Upper lobe of left lung (tissue), 6 donors: ENCODE measurements around the gene ATG2B. TPM values are rescaled to one million over a fixed set of nuclear protein-coding genes. Genes with fewer than 3 reads are reported as not detected.

Experiments
- ATAC-seq, 2 donors: fragments of 200-7000 bp; cut with Tn5 transposase; one replicate each; pipeline ENCODE4 v1.9.1; 2022; ENCODE audit warnings: mild to moderate bottlenecking in 2 of 2, moderate library complexity in 2 of 2; ENCODE audit not compliant: low FRiP score in 2 of 2
- DNase-seq, 2 donors: peaks; one replicate each; pipeline ENCODE4 v3.0.0-alpha.2; 2019 to 2020
- H3K27ac ChIP-seq, 4 donors: fragments of 200-600 bp; sonication (generic); one replicate each; pipeline ENCODE4 v1.5.1; 2016 to 2019
- H3K27me3 ChIP-seq, 4 donors: fragments of 200-600 bp; sonication (generic); one replicate each; pipeline ENCODE4 v1.5.1; 2017 to 2019
- H3K36me3 ChIP-seq, 4 donors: fragments of 200-600 bp; sonication (generic); one replicate each; pipeline ENCODE4 v1.5.1; 2016 to 2019
- H3K4me1 ChIP-seq, 4 donors: fragments of 200-600 bp; sonication (generic); one replicate each; pipeline ENCODE4 v1.5.1; 2018 to 2019
- H3K4me3 ChIP-seq, 4 donors: fragments of 200-600 bp; sonication (generic); one replicate each; pipeline ENCODE4 v1.5.1; 2017 to 2019; ENCODE audit warnings: mild to moderate bottlenecking in 2 of 4, moderate library complexity in 1 of 4
- H3K9me3 ChIP-seq, 4 donors: fragments of 200-600 bp; sonication (generic); one replicate each; pipeline ENCODE4 v1.5.1; 2018 to 2019
- EP300 ChIP-seq, 4 donors: sonication (generic); formaldehyde crosslinking; IDR thresholded peaks; one replicate each; pipeline ENCODE4 v1.5.1; 2017; ENCODE audit warnings: antibody characterized with exemption in 4 of 4, control low read depth in 2 of 4
- POLR2A ChIP-seq, 4 donors: fragments of 450-650 bp; IDR thresholded peaks; one replicate each; pipeline ENCODE4 v1.5.1; 2016 to 2017; ENCODE audit warnings: antibody characterized with exemption in 4 of 4, mild to moderate bottlenecking in 2 of 4
- POLR2AphosphoS5 ChIP-seq, 2 donors: sonication (generic); formaldehyde crosslinking; IDR thresholded peaks; one replicate each; pipeline ENCODE4 v1.5.1; 2017; ENCODE audit warnings: antibody characterized with exemption in 2 of 2
- whole genome bisulfite sequencing, 2 donors: methylation state at CpG; one replicate each; pipeline ENCODE4 v1.1.5; 2017 to 2018; 5-methylcytosine and 5-hydroxymethylcytosine counted together
- total RNA-seq, 6 donors: library from RNA; depleted of rRNA in 4 of 6; stranded (reverse); fragments of >200 nt in 4 of 6; gene quantifications; one replicate each; pipeline versions ENCODE4 v1.1.0 to v1.2.1, GENCODE V29; 2016 to 2021
- TF ChIP-seq, protein P1 (sequence below), 6 experiments: fragments of 450-650 bp in 4 of 6; fragments of 200-600 bp in 2 of 6; sonication (generic) in 2 of 6; IDR thresholded peaks; one replicate each; pipeline ENCODE4 v1.5.1; 2016 to 2019; ENCODE audit warnings: antibody characterized with exemption in 6 of 6
- donor health status: DM: no; HTN: no; CAD: no; lungs with moderate emphysema.
- donor health status: DM: no; HTN: yes; CAD: no; lungs with severe emphysema.

ATG2B gene
- total RNA-seq, 6 donors from 2014 or later: 18.1 to 79.6 (median 20.0) TPM

DNA sequence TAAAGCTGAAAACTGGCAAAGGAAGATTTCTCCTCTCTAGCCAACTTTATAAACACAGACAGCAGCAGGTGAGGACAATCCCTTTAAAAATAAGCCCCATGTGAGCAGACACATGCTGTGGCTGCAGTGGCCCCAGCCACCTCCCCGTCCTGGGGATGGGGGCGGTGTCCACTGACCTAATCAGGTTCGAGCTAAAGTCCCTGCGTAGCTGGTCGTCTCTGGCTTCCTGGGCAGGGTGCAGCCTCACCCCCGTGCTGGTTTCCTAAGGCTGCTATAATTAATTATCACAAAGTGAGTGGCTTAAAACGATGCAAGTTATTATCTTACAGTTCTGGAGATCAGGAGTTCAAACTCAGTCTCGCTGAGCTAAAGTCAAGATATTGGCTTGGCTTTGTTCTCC is 106.1 kb downstream of the ATG2B start:
- Histone ChIP-seq H3K27me3 (no peaks in the 10 kb centered on the region), H3K4me1 (peaks cover 0 to 12% (median 3%) of the 10 kb centered on the region in 4 donors), H3K27ac (no peak overlapping the region), H3K9me3 (no peaks in the 10 kb centered on the region), H3K36me3 (no peaks in the 10 kb centered on the region), H3K4me3 (no peak overlapping the region)
- no peak for TF ChIP-seq EP300 (IDR thresholded peaks at IDR 0.05)
- TF ChIP-seq, protein P1, sequence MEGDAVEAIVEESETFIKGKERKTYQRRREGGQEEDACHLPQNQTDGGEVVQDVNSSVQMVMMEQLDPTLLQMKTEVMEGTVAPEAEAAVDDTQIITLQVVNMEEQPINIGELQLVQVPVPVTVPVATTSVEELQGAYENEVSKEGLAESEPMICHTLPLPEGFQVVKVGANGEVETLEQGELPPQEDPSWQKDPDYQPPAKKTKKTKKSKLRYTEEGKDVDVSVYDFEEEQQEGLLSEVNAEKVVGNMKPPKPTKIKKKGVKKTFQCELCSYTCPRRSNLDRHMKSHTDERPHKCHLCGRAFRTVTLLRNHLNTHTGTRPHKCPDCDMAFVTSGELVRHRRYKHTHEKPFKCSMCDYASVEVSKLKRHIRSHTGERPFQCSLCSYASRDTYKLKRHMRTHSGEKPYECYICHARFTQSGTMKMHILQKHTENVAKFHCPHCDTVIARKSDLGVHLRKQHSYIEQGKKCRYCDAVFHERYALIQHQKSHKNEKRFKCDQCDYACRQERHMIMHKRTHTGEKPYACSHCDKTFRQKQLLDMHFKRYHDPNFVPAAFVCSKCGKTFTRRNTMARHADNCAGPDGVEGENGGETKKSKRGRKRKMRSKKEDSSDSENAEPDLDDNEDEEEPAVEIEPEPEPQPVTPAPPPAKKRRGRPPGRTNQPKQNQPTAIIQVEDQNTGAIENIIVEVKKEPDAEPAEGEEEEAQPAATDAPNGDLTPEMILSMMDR (IDR thresholded peaks at IDR 0.05): no peak
- peak in 1 of 2 donors; percentile 41 for DNase-seq
- no peak for ATAC-seq
- WGBS, 2 donors: 73 to 81% methylated on average over 8 of the region's 8 CpGs

GRCh38 chr14:96256407-96256806 is 106.7 kb downstream of the ATG2B start:
- Histone ChIP-seq H3K27me3 (no peaks in the 10 kb centered on the region), H3K4me1 (peaks cover 0 to 8% (median 3%) of the 10 kb centered on the region in 4 donors), H3K9me3 (no peaks in the 10 kb centered on the region), H3K36me3 (no peaks in the 10 kb centered on the region), H3K4me3 (no peak overlapping the region), H3K27ac (no peak overlapping the region)
- no peak for TF ChIP-seq POLR2A (IDR thresholded peaks at IDR 0.05)
- no peak for TF ChIP-seq POLR2AphosphoS5 (IDR thresholded peaks at IDR 0.05)
- no peak for TF ChIP-seq EP300 (IDR thresholded peaks at IDR 0.05)
- TF ChIP-seq, protein P1 (IDR thresholded peaks at IDR 0.05): no peak
- ATAC-seq (peak in 1 of 2 donors; percentile 55), DNase-seq (no peak)
- 86 to 88% methylated on average over 4 of the region's 4 CpGs for WGBS, 2 donors

GRCh38 chr14:96255501-96256366 is 107.4 kb downstream of the ATG2B start, which contains the start of gene BDKRB1:
BDKRB1 (plus strand) TSS chr14:96256210; CDS start chr14:96263683, 7,473 bp downstream.
- TF ChIP-seq EP300 (IDR thresholded peaks at IDR 0.05) (no peak), POLR2A (IDR thresholded peaks at IDR 0.05) (no peak), POLR2AphosphoS5 (IDR thresholded peaks at IDR 0.05) (no peak)
- TF ChIP-seq, protein P1 (IDR thresholded peaks at IDR 0.05): no peak
- Histone ChIP-seq H3K4me1 (peaks cover 0 to 2% (median 0%) of the 10 kb centered on the region in 4 donors), H3K27ac (no peak within 1 kb of the TSS), H3K36me3 (no peaks in the 10 kb centered on the region), H3K27me3 (no peaks in the 10 kb centered on the region), H3K9me3 (no peaks in the 10 kb centered on the region), H3K4me3 (no peak within 1 kb of the TSS)
- WGBS, 2 donors: 75 to 78% methylated on average over 12 of the region's 12 CpGs
- ATAC-seq (peak in 1 of 2 donors; percentile 80), DNase-seq (no peak)

DNA sequence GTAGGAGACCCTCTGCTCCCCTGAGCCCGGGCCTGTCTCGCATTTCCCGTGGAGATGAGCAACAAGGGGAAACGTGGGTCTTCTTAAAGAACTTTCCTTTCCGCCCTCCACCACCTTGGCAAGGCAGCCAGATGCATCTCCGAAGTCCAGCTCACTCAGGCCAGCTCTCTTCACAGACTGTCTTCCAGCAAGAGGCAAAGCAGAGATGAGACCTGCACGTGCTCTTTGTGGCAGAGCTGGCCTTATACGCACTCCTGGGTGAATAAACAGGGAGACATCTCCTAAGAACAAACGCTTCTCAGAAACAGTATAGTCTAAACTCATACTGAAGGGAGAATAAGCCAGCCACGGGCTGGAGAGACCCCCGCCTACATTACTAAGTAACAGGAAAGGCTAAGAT is 108.5 kb downstream of the ATG2B start:
- TF ChIP-seq, protein P1 (IDR thresholded peaks at IDR 0.05): no peak
- TF ChIP-seq POLR2AphosphoS5 (IDR thresholded peaks at IDR 0.05) (no peak), EP300 (IDR thresholded peaks at IDR 0.05) (no peak), POLR2A (IDR thresholded peaks at IDR 0.05) (no peak)
- H3K27me3 ChIP-seq: no peaks in the 10 kb centered on the region
- DNase-seq (no peak), ATAC-seq (no peak)
- 89 to 90% methylated on average over 11 of the region's 11 CpGs for WGBS, 2 donors
- H3K4me3 ChIP-seq: no peak overlapping the region
- no peaks in the 10 kb centered on the region for H3K36me3 ChIP-seq
- no peak overlapping the region for H3K27ac ChIP-seq
- no peaks in the 10 kb centered on the region for H3K4me1 ChIP-seq
- H3K9me3 ChIP-seq: no peaks in the 10 kb centered on the region
